Gastroesophageal sphincter (tissue), 4 donors: Measurements from ENCODE around the gene AGBL4. TPM values are rescaled to one million over a fixed set of nuclear protein-coding genes. Genes with fewer than 3 reads are reported as not detected.

Source experiments
- ATAC-seq: fragments of 150-250 bp; one replicate; pipeline ENCODE4 v1.9.1; 2016; ENCODE audit warnings: mild to moderate bottlenecking, moderate library complexity
- H3K27ac ChIP-seq, 4 donors: fragments of 200-600 bp; sonication (generic) in 3 of 4; 1 replicate in 3 of 4; 2 replicates in 1 of 4; pipeline ENCODE4 v1.5.1; 2016 to 2019
- H3K27me3 ChIP-seq: fragments of 200-600 bp; sonication (generic); one replicate; pipeline ENCODE4 v1.5.1; 2019
- H3K36me3 ChIP-seq, 2 donors: fragments of 200-600 bp; sonication (generic); one replicate each; pipeline ENCODE4 v1.5.1; 2019; ENCODE audit warnings: control low read depth in 1 of 2
- H3K4me1 ChIP-seq, 3 donors: fragments of 200-600 bp; sonication (generic); 1 replicate in 2 of 3; 2 replicates in 1 of 3; pipeline ENCODE4 v1.5.1; 2016 to 2019; ENCODE audit warnings: control low read depth in 2 of 3
- H3K4me3 ChIP-seq, 2 donors: fragments of 200-600 bp; sonication (generic); one replicate each; pipeline ENCODE4 v1.5.1; 2019; ENCODE audit warnings: mild to moderate bottlenecking in 1 of 2, moderate library complexity in 1 of 2
- H3K9me3 ChIP-seq, 3 donors: fragments of 200-600 bp; sonication (generic); one replicate each; pipeline ENCODE4 v1.5.1; 2017 to 2019; ENCODE audit warnings: control low read depth in 2 of 3
- EP300 ChIP-seq: sonication (generic); formaldehyde crosslinking; IDR thresholded peaks from one replicate; pipeline ENCODE4 v1.6.1; 2017; ENCODE audit warnings: antibody characterized with exemption, mild to moderate bottlenecking
- POLR2A ChIP-seq, 2 donors: fragments of 450-650 bp; IDR thresholded peaks; one replicate each; pipeline ENCODE4 v1.6.1; 2017; ENCODE audit warnings: antibody characterized with exemption in 2 of 2, mild to moderate bottlenecking in 2 of 2, moderate library complexity in 1 of 2
- POLR2AphosphoS5 ChIP-seq: sonication (generic); formaldehyde crosslinking; IDR thresholded peaks from one replicate; pipeline ENCODE4 v1.6.1; 2017; ENCODE audit warnings: antibody characterized with exemption
- WGBS, 2 donors: methylation state at CpG; one replicate each; pipeline ENCODE4 v1.1.5; 2018; ENCODE audit warnings: low coverage in 1 of 2; 5-methylcytosine and 5-hydroxymethylcytosine counted together
- total RNA-seq, 4 donors: library from RNA; depleted of rRNA; stranded (reverse); fragments of >200 nt; gene quantifications; one replicate each; pipeline ENCODE4 v1.1.0, GENCODE V29; 2016
- TF ChIP-seq, protein P1 (sequence below), 4 experiments: fragments of 200-600 bp in 2 of 4; fragments of 450-650 bp in 2 of 4; sonication (generic) in 1 of 4; IDR thresholded peaks; one replicate each; pipeline ENCODE4 v1.5.1; 2017 to 2019; ENCODE audit warnings: antibody characterized with exemption in 4 of 4, mild to moderate bottlenecking in 2 of 4, moderate library complexity in 2 of 4

The AGBL4 gene
- total RNA-seq, 4 donors from 2014 or later, result 1.6 TPM; not detected in 3

DNA sequence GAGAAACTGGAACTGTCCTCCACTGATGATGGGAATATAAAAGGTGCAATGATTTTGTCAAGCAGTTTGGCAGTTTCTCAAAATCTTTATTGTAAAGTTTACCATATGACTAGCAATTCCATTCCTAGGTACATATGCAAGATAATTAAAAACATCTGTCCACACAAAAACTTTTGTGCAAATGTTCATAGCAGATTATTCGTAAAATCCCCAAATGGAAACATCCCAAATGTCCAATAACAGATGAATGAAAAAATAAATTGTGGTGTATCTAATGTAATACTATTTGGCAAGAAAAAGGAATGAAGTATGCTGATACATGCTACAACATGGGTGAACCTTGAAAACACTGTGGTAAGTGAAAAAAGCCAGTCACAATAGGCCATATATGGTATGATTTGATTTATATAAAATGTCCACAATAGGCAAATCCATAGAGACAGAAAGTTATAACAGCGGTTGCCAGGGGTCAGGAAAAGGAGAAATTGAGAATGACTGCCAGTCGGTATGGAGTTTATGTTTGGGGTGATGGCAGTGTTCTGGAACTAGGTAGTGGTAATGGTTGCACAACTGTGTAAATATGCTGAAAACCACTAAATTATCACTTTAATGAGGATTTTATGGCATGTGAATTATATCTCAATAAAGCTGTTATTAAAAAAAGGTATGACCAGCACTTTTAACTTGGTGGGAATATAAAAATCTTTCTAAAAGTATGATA is 1165.4 kb downstream of the AGBL4 start:
- 44 to 54% methylated on average over 2 to 3 of the region's 3 CpGs for WGBS, 2 donors
- Histone ChIP-seq H3K9me3 (peaks cover 0 to 24% (median 0%) of the 10 kb centered on the region in 3 donors), H3K36me3 (no peaks in the 10 kb centered on the region), H3K27ac (no peak overlapping the region), H3K27me3 (no peaks in the 10 kb centered on the region), H3K4me1 (no peaks in the 10 kb centered on the region), H3K4me3 (no peak overlapping the region)
- TF ChIP-seq POLR2AphosphoS5, result no peak
- TF ChIP-seq, protein P1, sequence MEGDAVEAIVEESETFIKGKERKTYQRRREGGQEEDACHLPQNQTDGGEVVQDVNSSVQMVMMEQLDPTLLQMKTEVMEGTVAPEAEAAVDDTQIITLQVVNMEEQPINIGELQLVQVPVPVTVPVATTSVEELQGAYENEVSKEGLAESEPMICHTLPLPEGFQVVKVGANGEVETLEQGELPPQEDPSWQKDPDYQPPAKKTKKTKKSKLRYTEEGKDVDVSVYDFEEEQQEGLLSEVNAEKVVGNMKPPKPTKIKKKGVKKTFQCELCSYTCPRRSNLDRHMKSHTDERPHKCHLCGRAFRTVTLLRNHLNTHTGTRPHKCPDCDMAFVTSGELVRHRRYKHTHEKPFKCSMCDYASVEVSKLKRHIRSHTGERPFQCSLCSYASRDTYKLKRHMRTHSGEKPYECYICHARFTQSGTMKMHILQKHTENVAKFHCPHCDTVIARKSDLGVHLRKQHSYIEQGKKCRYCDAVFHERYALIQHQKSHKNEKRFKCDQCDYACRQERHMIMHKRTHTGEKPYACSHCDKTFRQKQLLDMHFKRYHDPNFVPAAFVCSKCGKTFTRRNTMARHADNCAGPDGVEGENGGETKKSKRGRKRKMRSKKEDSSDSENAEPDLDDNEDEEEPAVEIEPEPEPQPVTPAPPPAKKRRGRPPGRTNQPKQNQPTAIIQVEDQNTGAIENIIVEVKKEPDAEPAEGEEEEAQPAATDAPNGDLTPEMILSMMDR (IDR thresholded peaks at IDR 0.05), result no peak
- TF ChIP-seq POLR2A (IDR thresholded peaks at IDR 0.05), result no peak
- TF ChIP-seq EP300, result no peak
- ATAC-seq, result no peak

DNA sequence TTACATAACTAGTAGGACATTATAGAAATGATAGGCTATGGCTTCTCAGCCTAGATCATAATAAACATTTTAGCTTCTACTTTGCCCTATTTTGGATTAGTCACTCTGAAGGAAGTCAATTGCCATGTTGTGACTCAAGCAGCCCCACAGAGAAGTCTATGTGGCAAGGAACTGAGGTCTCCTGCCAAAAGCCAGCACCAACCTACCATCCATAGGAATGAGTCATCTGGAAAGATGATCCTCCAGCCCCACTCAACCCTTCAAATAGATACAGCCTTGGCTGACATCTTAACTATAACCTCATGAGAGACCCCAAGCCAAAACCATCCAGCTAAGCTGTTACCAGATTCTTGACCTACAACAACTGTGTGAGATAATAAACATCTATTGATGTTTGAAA is 1170.7 kb downstream of the AGBL4 start:
- Histone ChIP-seq H3K4me3 (no peak overlapping the region), H3K4me1 (no peaks in the 10 kb centered on the region), H3K9me3 (no peaks in the 10 kb centered on the region), H3K27me3 (no peaks in the 10 kb centered on the region), H3K36me3 (no peaks in the 10 kb centered on the region), H3K27ac (no peak overlapping the region)
- TF ChIP-seq EP300 (no peak), POLR2A (IDR thresholded peaks at IDR 0.05) (no peak), POLR2AphosphoS5 (no peak)
- TF ChIP-seq, protein P1 (IDR thresholded peaks at IDR 0.05), result no peak
- no peak for ATAC-seq

DNA sequence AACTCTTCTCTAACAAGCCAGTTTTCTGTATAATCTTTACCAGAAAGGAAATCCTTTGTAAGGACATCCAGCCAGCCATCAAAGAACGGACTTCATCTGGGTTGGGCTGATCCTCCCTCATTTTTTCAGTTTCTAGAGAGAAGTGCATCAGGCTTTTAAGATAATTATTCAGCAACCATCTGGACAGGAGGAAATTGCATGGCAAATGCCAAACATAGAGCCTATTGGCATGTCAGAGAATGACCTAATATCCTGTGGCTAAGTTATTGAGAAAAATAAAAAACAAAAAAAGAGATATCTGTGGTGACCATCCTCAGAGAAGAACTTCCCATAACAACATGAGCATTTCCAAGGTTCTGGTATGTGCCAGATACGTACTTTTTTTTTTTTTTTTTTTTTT is 1172.1 kb downstream of the AGBL4 start:
- no peak for TF ChIP-seq POLR2A (IDR thresholded peaks at IDR 0.05)
- TF ChIP-seq, protein P1 (IDR thresholded peaks at IDR 0.05), result no peak
- no peak for TF ChIP-seq EP300
- no peak for TF ChIP-seq POLR2AphosphoS5
- ATAC-seq, result no peak
- no peaks in the 10 kb centered on the region for H3K9me3 ChIP-seq
- no peaks in the 10 kb centered on the region for H3K36me3 ChIP-seq
- H3K27ac ChIP-seq, result no peak overlapping the region
- 54 to 77% methylated on average over 2 of the region's 2 CpGs for WGBS, 2 donors
- H3K4me3 ChIP-seq, result no peak overlapping the region
- H3K4me1 ChIP-seq, result no peaks in the 10 kb centered on the region
- H3K27me3 ChIP-seq, result no peaks in the 10 kb centered on the region

DNA sequence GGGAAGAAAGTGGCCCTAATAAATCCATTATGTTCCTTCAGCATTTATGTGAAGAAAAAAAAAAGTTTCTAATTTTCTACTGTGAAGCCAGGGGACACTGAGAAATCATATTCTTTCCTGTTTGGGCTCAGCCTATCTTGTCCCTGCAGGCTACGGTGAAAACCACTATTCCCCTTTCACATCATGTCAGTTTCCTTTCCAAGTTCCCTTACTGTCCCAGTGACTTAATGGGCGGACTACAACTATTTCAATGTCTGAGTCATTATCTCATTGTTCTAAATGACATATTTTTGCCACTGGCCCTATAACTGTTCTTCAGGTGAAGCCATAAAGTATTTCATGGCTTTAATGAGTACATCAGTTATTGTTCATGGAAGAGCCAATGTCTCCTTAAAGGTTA is 1175.7 kb downstream of the AGBL4 start:
- no peaks in the 10 kb centered on the region for H3K9me3 ChIP-seq
- no peak overlapping the region for H3K4me3 ChIP-seq
- H3K27me3 ChIP-seq, result no peaks in the 10 kb centered on the region
- WGBS, 2 donors, result 63 to 72% methylated on average over 2 of the region's 2 CpGs
- H3K4me1 ChIP-seq, result no peaks in the 10 kb centered on the region
- no peak for ATAC-seq
- TF ChIP-seq POLR2AphosphoS5 (no peak), EP300 (no peak), POLR2A (IDR thresholded peaks at IDR 0.05) (no peak)
- TF ChIP-seq, protein P1 (IDR thresholded peaks at IDR 0.05), result no peak
- H3K36me3 ChIP-seq, result no peaks in the 10 kb centered on the region
- no peak overlapping the region for H3K27ac ChIP-seq

DNA sequence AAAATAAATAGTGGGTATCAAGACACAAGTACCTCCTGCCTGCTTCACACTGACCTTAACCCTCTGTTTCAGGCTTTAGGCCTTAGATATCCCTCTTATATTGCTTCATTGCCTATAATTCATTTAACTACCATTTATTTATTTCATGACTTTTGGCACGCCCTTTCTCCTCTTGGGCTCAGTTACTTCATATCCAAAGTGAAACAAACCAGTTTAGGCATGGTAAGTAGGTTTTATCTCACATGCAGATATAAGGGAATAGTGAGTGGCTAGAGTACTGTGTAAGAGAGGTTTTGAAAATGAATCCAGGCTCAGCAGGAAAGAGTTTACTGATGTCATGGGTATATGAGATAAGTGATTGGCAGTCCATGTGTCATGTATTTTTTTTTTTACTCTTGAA is 1177.3 kb downstream of the AGBL4 start:
- no peak overlapping the region for H3K27ac ChIP-seq
- H3K36me3 ChIP-seq, result no peaks in the 10 kb centered on the region
- TF ChIP-seq EP300 (no peak), POLR2A (IDR thresholded peaks at IDR 0.05) (no peak), POLR2AphosphoS5 (no peak)
- TF ChIP-seq, protein P1 (IDR thresholded peaks at IDR 0.05), result no peak
- H3K4me3 ChIP-seq, result no peak overlapping the region
- H3K9me3 ChIP-seq, result no peaks in the 10 kb centered on the region
- H3K27me3 ChIP-seq, result no peaks in the 10 kb centered on the region
- no peak for ATAC-seq
- 82% methylated on average over 1 of the region's 1 CpG; no CpG with 5 or more reads in 1 of the 2 donors for WGBS, 2 donors
- H3K4me1 ChIP-seq, result no peaks in the 10 kb centered on the region
